Right atrium auricular region (tissue), 2 donors: ENCODE measurements around the gene CA14. TPM values are rescaled to one million over a fixed set of nuclear protein-coding genes. Genes with fewer than 3 reads are reported as not detected.
"Not testable (repeated sequence)": the region's sequence is repeated elsewhere in the genome, so short reads cannot be mapped to it uniquely, and the experiment has no call there.

Source experiments
- DNase-seq: peaks from one replicate; pipeline ENCODE4 v3.0.0-alpha.2; 2019; ENCODE audit warnings: low spot score
- H3K27ac ChIP-seq, 2 donors: fragments of 200-600 bp; sonication (generic); 1 replicate in 1 of 2; 2 replicates in 1 of 2; pipeline ENCODE4 v1.5.1; 2016 to 2019
- H3K27me3 ChIP-seq, 2 donors: fragments of 200-600 bp; sonication (generic); one replicate each; pipeline versions ENCODE4 v1.5.1 to v1.6.0; 2017 to 2019
- H3K36me3 ChIP-seq: fragments of 200-600 bp; sonication (generic); one replicate; pipeline ENCODE4 v1.5.1; 2016
- H3K4me1 ChIP-seq, 2 donors: fragments of 200-600 bp; sonication (generic); one replicate each; pipeline versions ENCODE4 v1.5.1 to v1.6.0; 2017 to 2019
- H3K4me3 ChIP-seq, 2 donors: fragments of 200-600 bp; sonication (generic); 1 replicate in 1 of 2; 2 replicates in 1 of 2; pipeline ENCODE4 v1.5.1; 2017 to 2019; ENCODE audit warnings: mild to moderate bottlenecking in 1 of 2, moderate library complexity in 1 of 2
- H3K9me3 ChIP-seq, 2 donors: fragments of 200-600 bp; sonication (generic); one replicate each; pipeline ENCODE4 v1.5.1; 2019
- total RNA-seq, 2 donors: library from RNA; depleted of rRNA; stranded (reverse); fragments of >200 nt; gene quantifications; one replicate each; pipeline ENCODE4 v1.1.0, GENCODE V29; 2016
- TF ChIP-seq, protein P1 (sequence below), 2 donors: fragments of 200-600 bp; sonication (generic); IDR thresholded peaks; one replicate each; pipeline ENCODE4 v1.5.1; 2019; ENCODE audit warnings: antibody characterized with exemption in 2 of 2

Gene CA14
- total RNA-seq, 2 donors from 2014 or later: 4.2 to 5.7 TPM

- TF ChIP-seq, protein P1, sequence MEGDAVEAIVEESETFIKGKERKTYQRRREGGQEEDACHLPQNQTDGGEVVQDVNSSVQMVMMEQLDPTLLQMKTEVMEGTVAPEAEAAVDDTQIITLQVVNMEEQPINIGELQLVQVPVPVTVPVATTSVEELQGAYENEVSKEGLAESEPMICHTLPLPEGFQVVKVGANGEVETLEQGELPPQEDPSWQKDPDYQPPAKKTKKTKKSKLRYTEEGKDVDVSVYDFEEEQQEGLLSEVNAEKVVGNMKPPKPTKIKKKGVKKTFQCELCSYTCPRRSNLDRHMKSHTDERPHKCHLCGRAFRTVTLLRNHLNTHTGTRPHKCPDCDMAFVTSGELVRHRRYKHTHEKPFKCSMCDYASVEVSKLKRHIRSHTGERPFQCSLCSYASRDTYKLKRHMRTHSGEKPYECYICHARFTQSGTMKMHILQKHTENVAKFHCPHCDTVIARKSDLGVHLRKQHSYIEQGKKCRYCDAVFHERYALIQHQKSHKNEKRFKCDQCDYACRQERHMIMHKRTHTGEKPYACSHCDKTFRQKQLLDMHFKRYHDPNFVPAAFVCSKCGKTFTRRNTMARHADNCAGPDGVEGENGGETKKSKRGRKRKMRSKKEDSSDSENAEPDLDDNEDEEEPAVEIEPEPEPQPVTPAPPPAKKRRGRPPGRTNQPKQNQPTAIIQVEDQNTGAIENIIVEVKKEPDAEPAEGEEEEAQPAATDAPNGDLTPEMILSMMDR (IDR thresholded peaks at IDR 0.05): no peak
- Histone ChIP-seq H3K27ac (peak overlapping the region; percentile 37 to 58), H3K27me3 (no peaks in the 10 kb centered on the region), H3K36me3 (no peaks in the 10 kb centered on the region), H3K4me3 (peak overlapping the region; percentile 37 to 88), H3K4me1 (peaks cover 0 to 16% of the 10 kb centered on the region in 2 donors), H3K9me3 (no peaks in the 10 kb centered on the region)
- DNase-seq: peak; percentile 11
These were observed 20.9 kb upstream of the CA14 start for GRCh38 chr1:150236614-150237100.

DNA sequence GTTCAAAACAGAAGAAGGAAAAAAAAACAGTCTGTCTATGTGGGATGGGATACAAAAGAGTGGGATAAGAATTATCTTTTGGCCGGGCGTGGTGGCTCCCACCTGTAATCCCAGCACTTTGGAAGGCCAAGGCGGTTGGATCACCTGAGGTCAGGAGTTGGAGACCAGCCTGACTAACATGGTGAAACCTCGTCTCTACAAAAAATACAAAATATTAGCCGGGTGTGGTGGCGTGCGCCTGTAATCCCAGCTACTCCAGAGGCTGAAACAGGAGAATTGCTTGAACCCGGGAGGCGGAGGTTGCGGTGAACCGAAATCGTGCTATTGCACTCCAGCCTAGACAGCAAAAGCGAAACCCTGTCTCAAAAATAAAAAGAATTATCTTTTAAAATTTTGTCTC, 20.4 kb upstream of the CA14 start:
- H3K4me1 ChIP-seq: peaks cover 0 to 16% of the 10 kb centered on the region in 2 donors
- H3K27ac ChIP-seq, H3K9me3 ChIP-seq, H3K4me3 ChIP-seq, H3K36me3 ChIP-seq, H3K27me3 ChIP-seq: not testable (repeated sequence)
- peak; percentile 30 for DNase-seq

DNA sequence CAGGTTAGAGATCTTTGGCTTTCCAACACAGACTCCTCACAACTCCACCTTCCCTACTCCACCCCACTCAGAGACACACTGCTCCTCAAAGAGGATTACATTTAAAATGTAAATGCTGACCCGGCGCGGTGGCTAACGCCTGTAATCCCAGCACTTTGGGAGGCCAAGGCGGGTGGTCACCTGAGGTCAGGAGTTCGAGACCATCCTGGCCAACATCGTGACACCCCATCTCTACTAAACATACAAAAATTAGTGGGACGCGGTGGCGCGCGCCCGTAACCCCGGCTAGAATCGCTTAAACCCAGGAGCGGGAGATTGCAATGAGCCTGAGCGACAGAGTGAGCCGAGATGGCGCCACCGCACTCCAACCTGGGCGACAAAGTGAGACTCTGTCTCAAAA, 19.8 kb upstream of the CA14 start:
- Histone ChIP-seq H3K4me3 (no peak overlapping the region), H3K9me3 (no peaks in the 10 kb centered on the region), H3K27me3 (no peaks in the 10 kb centered on the region), H3K36me3 (no peaks in the 10 kb centered on the region), H3K27ac (no peak overlapping the region), H3K4me1 (peaks cover 0 to 16% of the 10 kb centered on the region in 2 donors)
- peak; percentile 48 for DNase-seq
- TF ChIP-seq, protein P1 (IDR thresholded peaks at IDR 0.05): no peak

DNA sequence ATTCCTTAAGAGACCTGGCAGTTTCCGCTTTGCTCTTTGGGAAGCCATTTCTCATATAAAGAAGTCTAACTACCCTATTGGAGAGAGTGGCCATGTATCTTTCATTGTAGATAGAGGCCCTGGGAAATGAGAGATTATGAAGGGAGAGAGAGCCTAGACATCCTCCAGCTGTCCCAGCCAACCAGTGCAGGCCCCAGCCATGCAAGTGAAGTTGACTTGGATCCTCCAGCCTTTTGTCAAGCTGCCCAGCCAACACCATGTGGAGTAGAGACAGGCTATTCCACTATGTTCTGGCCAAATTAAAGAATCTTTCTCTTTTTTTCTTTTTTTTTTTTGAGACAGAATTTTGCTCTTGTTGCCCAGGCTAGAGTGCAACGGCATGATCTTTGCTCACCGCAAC, 14.6 kb upstream of the CA14 start:
- TF ChIP-seq, protein P1 (IDR thresholded peaks at IDR 0.05): no peak
- Histone ChIP-seq H3K4me3 (no peak overlapping the region), H3K27me3 (no peaks in the 10 kb centered on the region), H3K36me3 (no peaks in the 10 kb centered on the region), H3K9me3 (no peaks in the 10 kb centered on the region), H3K4me1 (no peaks in the 10 kb centered on the region), H3K27ac (no peak overlapping the region)
- DNase-seq: peak; percentile 30

DNA sequence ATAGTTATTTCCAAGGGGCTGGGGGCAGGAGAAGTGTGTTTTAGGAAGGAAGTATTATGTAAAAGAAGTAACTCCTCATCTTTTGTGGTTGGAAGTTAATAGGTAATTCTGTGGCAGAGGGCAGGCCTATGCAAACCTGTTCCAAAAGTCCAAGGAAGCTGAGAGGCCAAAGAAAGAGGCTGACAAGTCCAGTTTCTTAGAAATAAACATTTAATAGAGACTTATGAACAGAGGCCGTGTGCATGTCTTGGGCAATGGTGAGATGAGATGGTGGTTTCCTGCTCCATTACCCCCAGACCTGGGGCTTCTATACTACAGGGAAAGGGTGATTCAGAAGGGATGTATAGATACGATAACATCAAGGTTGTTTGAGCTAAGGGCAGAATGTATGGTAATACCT, 7.6 kb upstream of the CA14 start:
- H3K36me3 ChIP-seq: no peaks in the 10 kb centered on the region
- TF ChIP-seq, protein P1 (IDR thresholded peaks at IDR 0.05): no peak
- H3K4me1 ChIP-seq: no peaks in the 10 kb centered on the region
- H3K4me3 ChIP-seq: no peak overlapping the region
- no peak overlapping the region for H3K27ac ChIP-seq
- no peak for DNase-seq
- H3K27me3 ChIP-seq: no peaks in the 10 kb centered on the region
- H3K9me3 ChIP-seq: no peaks in the 10 kb centered on the region

DNA sequence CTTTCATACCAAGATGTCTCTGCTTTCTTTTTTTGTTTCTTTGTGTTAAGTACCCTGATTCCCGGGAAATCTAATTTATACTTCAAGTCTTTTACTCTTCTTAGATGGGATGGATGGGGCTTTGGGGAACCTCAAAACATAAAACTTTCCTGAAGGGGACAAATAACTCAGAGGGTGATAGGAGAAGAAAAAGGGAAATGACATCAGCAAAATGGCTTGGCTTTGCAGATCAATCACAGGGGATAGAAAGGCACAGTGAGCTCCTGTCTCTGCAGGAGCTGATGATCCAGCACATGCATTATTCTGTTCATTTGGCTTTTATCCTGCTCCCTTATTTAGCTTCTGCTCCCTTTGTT, 1.4 kb upstream of the CA14 start:
- H3K27me3 ChIP-seq: no peaks in the 10 kb centered on the region
- H3K9me3 ChIP-seq: no peaks in the 10 kb centered on the region
- peak overlapping the region; percentile 48 to 73 for H3K27ac ChIP-seq
- no peaks in the 10 kb centered on the region for H3K36me3 ChIP-seq
- TF ChIP-seq, protein P1 (IDR thresholded peaks at IDR 0.05): no peak
- no peak for DNase-seq
- peaks cover 0 to 40% of the 10 kb centered on the region in 2 donors for H3K4me1 ChIP-seq
- peak overlapping the region in 1 of 2 donors; percentile 44 for H3K4me3 ChIP-seq
